HepG2 (cell line): ENCODE measurements around the gene ELL. TPM values are rescaled to one million over a fixed set of nuclear protein-coding genes. Genes with fewer than 3 reads are reported as not detected.

Experiments used
- ATAC-seq: fragments of 200-7000 bp; cut with Tn5 transposase; 3 replicates; pipeline ENCODE4 v1.9.1; 2020; ENCODE audit warnings: mild to moderate bottlenecking, moderate library complexity
- BruUV-seq: library from RNA; stranded (reverse); fragments of 400-500 nt; replicated peaks from 2 replicates; lab custom pipeline; 2021; lab: Mats Ljungman, UMichigan
- CTCF ChIA-PET: fragments of 300-600 bp; formaldehyde crosslinking; extraction: SDS; loops from one replicate; lab custom pipeline; 2021; ENCODE audit warnings: low total read pairs, inconsistent platforms, low intra/inter-chr PET ratio; lab: Yijun Ruan, JAX
- POLR2A ChIA-PET: fragments of 350-600 bp; sonication (Branson Sonifier 250); formaldehyde crosslinking; loops from one replicate; lab custom pipeline; 2020; ENCODE audit warnings: antibody characterized with exemption, inconsistent platforms; lab: Yijun Ruan, JAX
- DNase-seq: peaks from one replicate; pipeline ENCODE4 v3.0.0-alpha.2; 2015; ENCODE audit warnings: low spot score
- FAIRE-seq: peaks from 3 replicates; lab custom pipeline; 2011; peaks lifted over from hg19 to GRCh38; lab: Jason Lieb, UNC
- H2AFZ ChIP-seq: one replicate; pipeline ENCODE4 v1.6.1; 2011; ENCODE audit warnings: low read length, inconsistent platforms
- H3K27ac ChIP-seq: fragments of 300-600 bp; 3 replicates; pipeline ENCODE4 v1.8.0; 2011; ENCODE audit warnings: mixed run types, mild to moderate bottlenecking, mixed read lengths, low read length, inconsistent platforms; ENCODE audit not compliant: insufficient read depth; ENCODE audit errors: extremely low read length
- H3K27me3 ChIP-seq, 2 experiments: fragments of 200-600 bp in 1 of 2; 2 replicates in 1 of 2; 3 replicates in 1 of 2; pipeline versions ENCODE4 v1.6.0 to v1.8.0; 2011; ENCODE audit warnings: low read length in 2 of 2, mild to moderate bottlenecking in 2 of 2, moderate library complexity in 2 of 2, inconsistent platforms in 1 of 2; ENCODE audit not compliant: insufficient read depth in 2 of 2, control insufficient read depth in 1 of 2
- H3K36me3 ChIP-seq, 2 experiments: fragments of 200-600 bp in 1 of 2; replicated peaks in 1 of 2; 2 replicates in 1 of 2; 3 replicates in 1 of 2; pipeline versions ENCODE4 v1.5.1 to v1.8.0; 2011; ENCODE audit warnings: low read length in 2 of 2, inconsistent platforms in 1 of 2; ENCODE audit not compliant: insufficient read depth in 2 of 2, control insufficient read depth in 1 of 2
- H3K4me1 ChIP-seq: 2 replicates; pipeline ENCODE4 v1.5.1; 2012; ENCODE audit warnings: low read length, inconsistent platforms; ENCODE audit not compliant: insufficient read depth
- H3K4me2 ChIP-seq: 2 replicates; pipeline ENCODE4 v1.6.0; 2011; ENCODE audit warnings: low read depth, low read length, inconsistent platforms
- H3K4me3 ChIP-seq, 3 experiments: fragments of 200-600 bp in 1 of 3; sonication (generic), shearing (Covaris generic) in 1 of 3; replicated peaks in 1 of 3; 2 replicates each; pipeline ENCODE4 v1.5.1; 2011 to 2016; ENCODE audit warnings: low read length in 3 of 3, inconsistent platforms in 2 of 3, low read depth in 2 of 3, mild to moderate bottlenecking in 2 of 3, control low read depth in 1 of 3, mixed read lengths in 1 of 3; ENCODE audit not compliant: insufficient read depth in 1 of 3
- H3K79me2 ChIP-seq: one replicate; pipeline ENCODE4 v1.6.1; 2011; ENCODE audit warnings: low read length, inconsistent platforms; ENCODE audit not compliant: insufficient read depth
- H3K9ac ChIP-seq: 2 replicates; pipeline ENCODE4 v1.6.0; 2011; ENCODE audit warnings: mild to moderate bottlenecking, low read depth, low read length, inconsistent platforms; ENCODE audit not compliant: insufficient read depth
- H3K9me3 ChIP-seq: 2 replicates; pipeline ENCODE4 v1.5.1; 2012; ENCODE audit warnings: mild to moderate bottlenecking, low read length
- H4K20me1 ChIP-seq: 2 replicates; pipeline ENCODE4 v1.6.0; 2011; ENCODE audit warnings: inconsistent platforms, mild to moderate bottlenecking, low read length, moderate library complexity; ENCODE audit not compliant: insufficient read depth
- BHLHE40 ChIP-seq: IDR thresholded peaks from 2 replicates; pipeline ENCODE4 v1.6.1; 2011; ENCODE audit warnings: low read length, improper control_type of control experiment
- CAMTA2 ChIP-seq: sonication (generic); formaldehyde crosslinking; IDR thresholded peaks from 2 replicates; pipeline ENCODE4 v1.4.0; 2020; ENCODE audit warnings: mild to moderate bottlenecking, missing genetic modification reagents, borderline replicate concordance
- FLYWCH1 ChIP-seq: sonication (generic); formaldehyde crosslinking; IDR thresholded peaks from 2 replicates; pipeline ENCODE4 v1.8.1; 2023; ENCODE audit warnings: mild to moderate bottlenecking, missing genetic modification reagents
- FOXK1 ChIP-seq: sonication (generic); formaldehyde crosslinking; IDR thresholded peaks from 2 replicates; pipeline ENCODE4 v1.4.0; 2020; ENCODE audit warnings: low read depth, missing genetic modification reagents, borderline replicate concordance
- HDAC2 ChIP-seq: sonication (generic); formaldehyde crosslinking; IDR thresholded peaks from 2 replicates; pipeline ENCODE4 v1.4.0; 2020; ENCODE audit warnings: missing genetic modification reagents
- IRF2 ChIP-seq: IDR thresholded peaks from 2 replicates; pipeline ENCODE4 v1.6.1; 2018; ENCODE audit warnings: missing genetic modification reagents, missing compliant biosample characterization
- KDM1A ChIP-seq: IDR thresholded peaks from 2 replicates; pipeline ENCODE4 v1.6.1; 2016; ENCODE audit warnings: missing compliant biosample characterization
- MTA3 ChIP-seq: sonication (generic); formaldehyde crosslinking; IDR thresholded peaks from 2 replicates; pipeline ENCODE4 v1.4.0; 2020; ENCODE audit warnings: missing genetic modification reagents
- MXD4 ChIP-seq: IDR thresholded peaks from 2 replicates; pipeline ENCODE4 v1.6.1; 2016; ENCODE audit warnings: mild to moderate bottlenecking, missing biosample characterization, missing genetic modification reagents
- NR2C2 ChIP-seq: sonication (generic); formaldehyde crosslinking; IDR thresholded peaks from 2 replicates; pipeline ENCODE4 v1.4.0; 2020; ENCODE audit warnings: missing genetic modification reagents, mild to moderate bottlenecking, moderate library complexity, borderline replicate concordance
- NR2F1 ChIP-seq, 2 experiments: fragments of 450-650 bp in 1 of 2; formaldehyde crosslinking in 1 of 2; IDR thresholded peaks; 2 replicates each; pipeline versions ENCODE4 v1.5.0 to v1.6.1; 2016 to 2020; ENCODE audit warnings: mild to moderate bottlenecking in 1 of 2, missing compliant biosample characterization in 1 of 2, missing genetic modification reagents in 1 of 2, moderate library complexity in 1 of 2
- NR2F6 ChIP-seq, 2 experiments: IDR thresholded peaks; 2 replicates each; pipeline ENCODE4 v1.6.1; 2016; ENCODE audit warnings: antibody characterized with exemption in 1 of 2, mild to moderate bottlenecking in 1 of 2
- POGZ ChIP-seq: sonication (generic); formaldehyde crosslinking; IDR thresholded peaks from 2 replicates; pipeline ENCODE4 v1.4.0; 2020; ENCODE audit warnings: mild to moderate bottlenecking, missing genetic modification reagents
- RFX1 ChIP-seq: fragments of 450-650 bp; IDR thresholded peaks from 2 replicates; pipeline ENCODE4 v1.6.1; 2017
- RXRB ChIP-seq: IDR thresholded peaks from 2 replicates; pipeline ENCODE4 v1.6.1; 2016; ENCODE audit warnings: borderline replicate concordance, missing genetic modification reagents, missing compliant biosample characterization
- SALL1 ChIP-seq: sonication (generic); formaldehyde crosslinking; IDR thresholded peaks from 2 replicates; pipeline ENCODE4 v1.8.0; 2022; ENCODE audit warnings: mild to moderate bottlenecking, missing genetic modification reagents
- SAP130 ChIP-seq: IDR thresholded peaks from 2 replicates; pipeline ENCODE4 v1.6.1; 2016; ENCODE audit warnings: low read depth
- TBX2 ChIP-seq: sonication (generic); formaldehyde crosslinking; IDR thresholded peaks from 2 replicates; pipeline ENCODE4 v1.5.0; 2020; ENCODE audit warnings: missing genetic modification reagents, mild to moderate bottlenecking, borderline replicate concordance
- ZBTB7B ChIP-seq: sonication (generic); formaldehyde crosslinking; IDR thresholded peaks from 2 replicates; pipeline ENCODE4 v1.4.0; 2020; ENCODE audit warnings: missing genetic modification reagents
- ZFX ChIP-seq: sonication (generic); formaldehyde crosslinking; IDR thresholded peaks from 2 replicates; pipeline ENCODE4 v1.4.0; 2020; ENCODE audit warnings: mild to moderate bottlenecking, low read depth, missing genetic modification reagents, moderate library complexity
- ZNF552 ChIP-seq: sonication (generic); formaldehyde crosslinking; IDR thresholded peaks from 2 replicates; pipeline ENCODE4 v1.9.0; 2022; ENCODE audit warnings: missing genetic modification reagents, mild to moderate bottlenecking, borderline replicate concordance
- ZNF564 ChIP-seq: sonication (generic); formaldehyde crosslinking; IDR thresholded peaks from 2 replicates; pipeline ENCODE4 v1.8.1; 2023; ENCODE audit warnings: mild to moderate bottlenecking, missing genetic modification reagents
- ZNF782 ChIP-seq: sonication (generic); formaldehyde crosslinking; IDR thresholded peaks from 2 replicates; pipeline ENCODE4 v1.4.0; 2020; ENCODE audit warnings: missing genetic modification reagents, mild to moderate bottlenecking, borderline replicate concordance
- ZSCAN22 ChIP-seq: sonication (generic); formaldehyde crosslinking; IDR thresholded peaks from 2 replicates; pipeline ENCODE4 v1.4.0; 2020; ENCODE audit warnings: mild to moderate bottlenecking, missing genetic modification reagents
- WGBS: methylation state at CpG from one replicate; pipeline ENCODE4 v1.1.6; 2017; ENCODE audit warnings: low lambda C conversion rate; 5-methylcytosine and 5-hydroxymethylcytosine counted together
- in situ Hi-C: cut with HindIII; loops from 2 replicates; pipeline ENCODE4 v1.10.0; 2017; ENCODE audit warnings: low pct_unique_long_range_greater_than_20kb; ENCODE audit not compliant: extremely low pct_ligation_motif_present
- intact Hi-C: fragments of 100-400 bp; cut with micrococcal nuclease; formaldehyde crosslinking; loops from one replicate; pipeline ENCODE4 v1.10.0; 2022; ENCODE audit not compliant: unreplicated experiment
- polyA plus RNA-seq, 8 experiments: library from polyadenylated mRNA; depleted of rRNA in 3 of 8; stranded (reverse) in 7 of 8; unstranded in 1 of 8; fragments of >200 nt; fragmentation: Illumina TruSeq in 4 of 8; extraction: Trizol in 4 of 8; gene quantifications; 2 replicates each; pipeline versions ENCODE4 v1.2.1 to v1.2.3, GENCODE V29; 2011 to 2016; ENCODE audit warnings: low read depth in 4 of 8, missing spikeins in 1 of 8, mixed read lengths in 1 of 8; ENCODE audit not compliant: insufficient read depth in 1 of 8
- total RNA-seq, 5 experiments: library from RNA; depleted of rRNA; stranded (reverse); fragments of >200 nt; fragmentation: Illumina TruSeq; extraction: Trizol; gene quantifications; 2 replicates each; pipeline ENCODE4 v1.2.3, GENCODE V29; 2016; ENCODE audit warnings: low read depth in 1 of 5
- TF ChIP-seq, protein P1 (sequence below): sonication (generic); formaldehyde crosslinking; IDR thresholded peaks from 2 replicates; pipeline ENCODE4 v1.8.1; 2023; ENCODE audit warnings: mild to moderate bottlenecking, missing genetic modification reagents

Gene ELL
- total and polyA plus RNA-seq, 2 of the 13 experiments (the other 11 are each of a cell fraction or from before 2014, with no cell fraction given) = 3.7 to 5.4 TPM

DNA sequence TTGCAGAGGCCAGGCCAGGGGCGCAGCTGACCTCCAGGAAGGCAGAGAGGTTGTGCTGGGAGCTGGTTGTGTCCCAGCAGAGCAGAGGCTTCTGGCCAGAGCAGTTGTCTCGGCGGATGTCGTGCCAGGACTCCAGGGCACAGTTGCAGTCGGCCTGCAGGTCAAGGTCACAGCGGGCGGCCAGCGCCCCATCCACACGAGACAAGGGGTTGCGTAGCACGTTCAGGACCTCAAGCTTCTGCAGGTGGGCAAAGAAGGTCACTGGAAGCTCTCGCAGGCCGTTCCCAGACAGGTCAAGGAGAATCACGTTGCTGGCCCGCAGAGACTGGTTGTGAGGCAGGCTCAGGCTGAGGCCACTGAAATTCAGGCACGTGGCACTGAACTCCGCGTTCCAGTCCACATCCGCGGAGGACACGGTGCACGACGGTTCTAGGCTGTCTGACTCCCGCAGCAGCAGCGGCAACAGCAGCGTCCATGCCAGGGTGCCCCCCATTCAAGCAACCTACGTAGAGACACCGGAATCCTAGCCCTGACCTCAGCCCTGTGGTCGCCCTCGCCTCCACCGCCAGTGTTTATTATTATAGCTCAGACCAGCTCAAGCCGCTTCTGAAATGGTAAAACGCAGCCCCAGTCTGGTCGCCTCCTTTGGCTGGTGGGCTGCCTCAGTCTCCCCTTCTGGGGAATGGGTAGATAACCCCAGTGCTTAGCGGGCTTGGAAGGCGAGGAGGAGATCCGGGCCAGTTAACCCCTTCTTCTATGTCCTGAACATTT lies 125.2 kb downstream of the ELL start:
- CTCF ChIA-PET = no interaction called here
- FAIRE-seq (no peak), ATAC-seq (peak; percentile 62), DNase-seq (no peak)
- no peaks in the 10 kb centered on the region for H4K20me1 ChIP-seq
- H3K4me3 ChIP-seq = peak overlapping the region in 2 of 3 experiments; percentile 15 to 60; a peak in 4 of 6 replicates
- in situ Hi-C loops (no loop called here), intact Hi-C loops (no loop called here)
- no peaks in the 10 kb centered on the region for H3K9me3 ChIP-seq
- H3K36me3 ChIP-seq = no peaks in the 10 kb centered on the region
- peaks cover 53% of the 10 kb centered on the region for H3K4me1 ChIP-seq
- no peak overlapping the region for H2AFZ ChIP-seq
- WGBS = 24% methylated on average over 8 of the region's 37 CpGs
- H3K79me2 ChIP-seq = no peaks in the 10 kb centered on the region
- H3K9ac ChIP-seq = peak overlapping the region; percentile 52
- no peak overlapping the region for H3K27ac ChIP-seq
- peak overlapping the region; percentile 83 for H3K4me2 ChIP-seq
- POLR2A ChIA-PET = interaction anchor here (1.1 to 2.5 kb wide), 4 partner anchors 8 to 32 kb away, joined by 4 to 12 read pairs (median 8); partner anchors contain the start of gene GDF15
- peaks cover 0 to 17% of the 10 kb centered on the region in 2 experiments; a peak in 4 of 5 replicates for H3K27me3 ChIP-seq
- BruUV-seq = no TSS peak
- TF ChIP-seq ZBTB7B (CRISPR knock-in tag) (peak; percentile 15; the same call in 1 of the 2 replicates), BHLHE40 (peak; percentile 41; the same call in 1 of the 2 replicates), IRF2 (no peak), NR2F6 (IDR thresholded peaks at IDR 0.05) (peak; percentile 75), NR2F6 (CRISPR knock-in tag; IDR thresholded peaks at IDR 0.05) (peak; percentile 94), SAP130 (CRISPR knock-in tag) (peak; percentile 56), FOXK1 (CRISPR knock-in tag) (no peak), ZNF564 (CRISPR knock-in tag) (0 out of 2 replicates have a peak, but pooled peaks have one; percentile 41), KDM1A (0 out of 2 replicates have a peak, but pooled peaks have one; percentile 1), NR2C2 (CRISPR knock-in tag) (peak; percentile 68; the same call in 1 of the 2 replicates), MXD4 (CRISPR knock-in tag) (peak; percentile 62; the same call in 1 of the 2 replicates), RXRB (CRISPR knock-in tag) (peak; percentile 43), ZFX (CRISPR knock-in tag) (peak; percentile 65), POGZ (CRISPR knock-in tag) (no peak), ZNF552 (CRISPR knock-in tag) (peak; percentile 83; the same call in 1 of the 2 replicates), MTA3 (CRISPR knock-in tag) (no peak), NR2F1 (CRISPR knock-in tag; IDR thresholded peaks at IDR 0.05) (peak; percentile 39 to 86; a peak in 3 of 4 replicates), ZNF782 (0 out of 2 replicates have a peak, but pooled peaks have one; percentile 22), SALL1 (CRISPR knock-in tag) (peak; percentile 72), RFX1 (peak; percentile 37; the same call in 1 of the 2 replicates), HDAC2 (CRISPR knock-in tag) (peak; percentile 68; the same call in 1 of the 2 replicates), CAMTA2 (CRISPR knock-in tag) (no peak), TBX2 (CRISPR knock-in tag) (peak; percentile 50; the same call in 1 of the 2 replicates), FLYWCH1 (CRISPR knock-in tag) (0 out of 2 replicates have a peak, but pooled peaks have one; percentile 45), ZSCAN22 (no peak)
- TF ChIP-seq, protein P1, sequence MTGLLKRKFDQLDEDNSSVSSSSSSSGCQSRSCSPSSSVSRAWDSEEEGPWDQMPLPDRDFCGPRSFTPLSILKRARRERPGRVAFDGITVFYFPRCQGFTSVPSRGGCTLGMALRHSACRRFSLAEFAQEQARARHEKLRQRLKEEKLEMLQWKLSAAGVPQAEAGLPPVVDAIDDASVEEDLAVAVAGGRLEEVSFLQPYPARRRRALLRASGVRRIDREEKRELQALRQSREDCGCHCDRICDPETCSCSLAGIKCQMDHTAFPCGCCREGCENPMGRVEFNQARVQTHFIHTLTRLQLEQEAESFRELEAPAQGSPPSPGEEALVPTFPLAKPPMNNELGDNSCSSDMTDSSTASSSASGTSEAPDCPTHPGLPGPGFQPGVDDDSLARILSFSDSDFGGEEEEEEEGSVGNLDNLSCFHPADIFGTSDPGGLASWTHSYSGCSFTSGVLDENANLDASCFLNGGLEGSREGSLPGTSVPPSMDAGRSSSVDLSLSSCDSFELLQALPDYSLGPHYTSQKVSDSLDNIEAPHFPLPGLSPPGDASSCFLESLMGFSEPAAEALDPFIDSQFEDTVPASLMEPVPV (CRISPR knock-in tag) = peak; percentile 73; the same call in 1 of the 2 replicates
